ENCODE data around the gene TM2D1. TPM values are rescaled to one million over a fixed set of nuclear protein-coding genes. Genes with fewer than 3 reads are reported as not detected.
A peak's percentile ranks its signal among the peaks of the same experiment; 100 is the strongest.

The TM2D1 gene
- total RNA-seq, result 47.8 TPM
- long read RNA-seq, transcript TM2D1-201 (7 exons, 1,250 nt), result major isoform, 28 of 49 reads
- long read RNA-seq, partial matches to known transcripts, result 7 of 49 reads
- long read RNA-seq, other reads (novel, unspliced or antisense), result 14 of 49 reads

- ATAC-seq (peak; percentile 99 to 100), DNase-seq (peak; percentile 93)
- peak within 1 kb of the TSS; percentile 97 for H3K27ac ChIP-seq
- H3K4me3 ChIP-seq, result peak within 1 kb of the TSS; percentile 82
- H3K36me3 ChIP-seq, result peaks cover 5% of the 10 kb centered on the region
- H3K4me1 ChIP-seq, result peaks cover 24% of the 10 kb centered on the region
- intact Hi-C loops (cut with DNase I), result no loop called here
- TF ChIP-seq CTCF (IDR thresholded peaks at IDR 0.05), result no peak
- no peaks in the 10 kb centered on the region for H3K27me3 ChIP-seq (ENCODE audit: low read depth)
- H3K9me3 ChIP-seq, result no peaks in the 10 kb centered on the region
Measured at GRCh38 chr1:61724813-61725694, at the start of gene TM2D1. TSS of gene TM2D1 (minus strand) at chr1:61725141. CDS start at chr1:61725120, 21 bp downstream.

- TF ChIP-seq CTCF (IDR thresholded peaks at IDR 0.05), result no peak
- intact Hi-C loops (cut with DNase I), result no loop called here
- DNase-seq (no peak), ATAC-seq (no peak)
- no peak overlapping the region for H3K27ac ChIP-seq
- H3K36me3 ChIP-seq, result peaks cover 28% of the 10 kb centered on the region
- H3K27me3 ChIP-seq (ENCODE audit: low read depth), result no peaks in the 10 kb centered on the region
- H3K4me3 ChIP-seq, result no peak overlapping the region
- no peaks in the 10 kb centered on the region for H3K9me3 ChIP-seq
- no peaks in the 10 kb centered on the region for H3K4me1 ChIP-seq
Measured at GRCh38 chr1:61770131-61770530, 45.2 kb upstream of the TM2D1 start.

GRCh38 chr1:61757950-61758349 is 33.0 kb upstream of the TM2D1 start:
- Histone ChIP-seq H3K36me3 (no peaks in the 10 kb centered on the region), H3K27me3 (ENCODE audit: low read depth) (no peaks in the 10 kb centered on the region), H3K9me3 (no peaks in the 10 kb centered on the region), H3K4me1 (peaks cover 5% of the 10 kb centered on the region), H3K27ac (no peak overlapping the region), H3K4me3 (no peak overlapping the region)
- TF ChIP-seq CTCF (IDR thresholded peaks at IDR 0.05), result no peak
- no peak for DNase-seq
- no peak for ATAC-seq
- intact Hi-C loops (cut with DNase I), result no loop called here

DNA sequence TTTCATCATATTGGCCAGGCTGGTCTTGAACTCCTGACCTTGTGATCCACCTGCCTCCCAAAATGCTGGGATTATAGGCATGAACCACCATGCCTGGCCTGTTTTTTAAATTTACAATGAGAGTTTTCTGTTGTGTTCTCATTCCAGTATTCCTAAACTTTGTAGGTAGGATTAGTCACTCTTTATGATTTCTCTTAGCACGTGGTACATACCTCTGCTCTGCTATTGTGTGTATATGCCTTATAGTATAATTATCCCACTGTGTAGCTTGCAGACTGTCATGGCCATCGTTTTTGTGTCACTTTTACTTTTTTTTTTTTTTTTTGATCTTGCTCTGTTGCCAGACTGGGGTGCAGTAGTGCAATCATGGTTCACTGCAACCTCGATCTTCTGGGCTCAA is 31.8 kb upstream of the TM2D1 start:
- no peak for ATAC-seq
- no peaks in the 10 kb centered on the region for H3K9me3 ChIP-seq
- no peak for DNase-seq
- H3K27me3 ChIP-seq (ENCODE audit: low read depth), result no peaks in the 10 kb centered on the region
- H3K27ac ChIP-seq, result no peak overlapping the region
- no peak for TF ChIP-seq CTCF (IDR thresholded peaks at IDR 0.05)
- intact Hi-C loops (cut with DNase I), result no loop called here
- no peak overlapping the region for H3K4me3 ChIP-seq
- no peaks in the 10 kb centered on the region for H3K36me3 ChIP-seq
- H3K4me1 ChIP-seq, result peaks cover 5% of the 10 kb centered on the region

GRCh38 chr1:61754545-61754944 is 29.6 kb upstream of the TM2D1 start:
- no peak overlapping the region for H3K4me3 ChIP-seq
- H3K27me3 ChIP-seq (ENCODE audit: low read depth), result no peaks in the 10 kb centered on the region
- H3K4me1 ChIP-seq, result peaks cover 5% of the 10 kb centered on the region
- DNase-seq (no peak), ATAC-seq (no peak)
- no peaks in the 10 kb centered on the region for H3K9me3 ChIP-seq
- no peak for TF ChIP-seq CTCF (IDR thresholded peaks at IDR 0.05)
- H3K36me3 ChIP-seq, result no peaks in the 10 kb centered on the region
- intact Hi-C loops (cut with DNase I), result no loop called here
- H3K27ac ChIP-seq, result no peak overlapping the region

Measured in lower lobe of right lung (tissue), 2 donors.